Right atrium auricular region (tissue), 2 donors: Measurements from ENCODE around the gene FAM117B. TPM values are rescaled to one million over a fixed set of nuclear protein-coding genes. Genes with fewer than 3 reads are reported as not detected.

Experiments used
- DNase-seq: peaks from one replicate; pipeline ENCODE4 v3.0.0-alpha.2; 2019; ENCODE audit warnings: low spot score
- H3K27ac ChIP-seq, 2 donors: fragments of 200-600 bp; sonication (generic); 1 replicate in 1 of 2; 2 replicates in 1 of 2; pipeline ENCODE4 v1.5.1; 2016 to 2019
- H3K27me3 ChIP-seq, 2 donors: fragments of 200-600 bp; sonication (generic); one replicate each; pipeline versions ENCODE4 v1.5.1 to v1.6.0; 2017 to 2019
- H3K36me3 ChIP-seq: fragments of 200-600 bp; sonication (generic); one replicate; pipeline ENCODE4 v1.5.1; 2016
- H3K4me1 ChIP-seq, 2 donors: fragments of 200-600 bp; sonication (generic); one replicate each; pipeline versions ENCODE4 v1.5.1 to v1.6.0; 2017 to 2019
- H3K4me3 ChIP-seq, 2 donors: fragments of 200-600 bp; sonication (generic); 1 replicate in 1 of 2; 2 replicates in 1 of 2; pipeline ENCODE4 v1.5.1; 2017 to 2019; ENCODE audit warnings: mild to moderate bottlenecking in 1 of 2, moderate library complexity in 1 of 2
- H3K9me3 ChIP-seq, 2 donors: fragments of 200-600 bp; sonication (generic); one replicate each; pipeline ENCODE4 v1.5.1; 2019
- total RNA-seq, 2 donors: library from RNA; depleted of rRNA; stranded (reverse); fragments of >200 nt; gene quantifications; one replicate each; pipeline ENCODE4 v1.1.0, GENCODE V29; 2016
- TF ChIP-seq, protein P1 (sequence below), 2 donors: fragments of 200-600 bp; sonication (generic); IDR thresholded peaks; one replicate each; pipeline ENCODE4 v1.5.1; 2019; ENCODE audit warnings: antibody characterized with exemption in 2 of 2

The FAM117B gene
- total RNA-seq = 1 to 10 TPM; 3.3 to 5.2 TPM

DNA sequence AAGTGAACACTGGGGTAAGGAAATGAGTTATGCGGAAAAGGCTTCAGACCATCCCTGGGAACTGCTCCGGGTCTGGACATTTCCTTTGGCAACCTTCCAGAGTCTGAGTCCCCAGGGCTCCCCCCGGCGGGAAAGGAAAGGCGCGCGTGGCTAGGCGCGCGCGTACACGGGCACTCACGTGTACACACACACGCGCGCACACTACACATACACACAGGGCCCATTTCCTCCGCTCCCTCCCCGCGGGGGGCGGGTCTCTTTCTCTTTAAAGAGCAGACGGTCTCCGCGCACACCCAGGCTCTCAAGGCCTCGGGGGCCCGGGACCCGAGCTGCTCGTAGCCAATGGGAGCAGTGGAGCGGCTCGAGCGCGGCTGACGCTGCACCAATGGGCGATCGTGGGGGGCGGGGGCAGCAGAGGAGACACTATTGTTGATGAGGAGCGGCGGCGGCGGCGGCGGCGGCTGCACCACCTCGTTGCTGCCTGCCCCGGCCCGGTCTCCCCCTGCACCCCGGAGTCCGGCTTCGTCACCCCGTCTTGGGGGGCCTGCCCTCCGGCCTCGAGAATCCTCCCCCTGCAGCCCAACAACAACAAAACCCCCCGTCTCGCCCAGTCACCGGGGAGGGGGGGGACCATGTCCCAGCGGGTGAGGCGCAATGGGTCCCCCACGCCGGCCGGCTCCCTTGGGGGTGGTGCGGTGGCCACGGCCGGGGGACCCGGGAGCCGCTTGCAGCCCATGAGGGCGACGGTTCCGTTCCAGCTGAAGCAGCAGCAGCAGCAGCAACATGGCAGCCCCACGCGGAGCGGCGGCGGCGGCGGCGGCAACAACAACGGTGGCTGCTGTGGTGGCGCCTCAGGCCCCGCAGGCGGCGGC, at the start of gene FAM117B:
FAM117B (plus strand) TSS at position 414 of the 872 bp plus-strand sequence; CDS start at position 633, 219 bp downstream.
- Histone ChIP-seq H3K36me3 (no peaks in the 10 kb centered on the region), H3K27ac (peak within 1 kb of the TSS; percentile 96 to 98), H3K9me3 (no peaks in the 10 kb centered on the region), H3K4me1 (peaks cover 0 to 25% of the 10 kb centered on the region in 2 donors), H3K4me3 (peak within 1 kb of the TSS; percentile 95), H3K27me3 (no peaks in the 10 kb centered on the region)
- TF ChIP-seq, protein P1, sequence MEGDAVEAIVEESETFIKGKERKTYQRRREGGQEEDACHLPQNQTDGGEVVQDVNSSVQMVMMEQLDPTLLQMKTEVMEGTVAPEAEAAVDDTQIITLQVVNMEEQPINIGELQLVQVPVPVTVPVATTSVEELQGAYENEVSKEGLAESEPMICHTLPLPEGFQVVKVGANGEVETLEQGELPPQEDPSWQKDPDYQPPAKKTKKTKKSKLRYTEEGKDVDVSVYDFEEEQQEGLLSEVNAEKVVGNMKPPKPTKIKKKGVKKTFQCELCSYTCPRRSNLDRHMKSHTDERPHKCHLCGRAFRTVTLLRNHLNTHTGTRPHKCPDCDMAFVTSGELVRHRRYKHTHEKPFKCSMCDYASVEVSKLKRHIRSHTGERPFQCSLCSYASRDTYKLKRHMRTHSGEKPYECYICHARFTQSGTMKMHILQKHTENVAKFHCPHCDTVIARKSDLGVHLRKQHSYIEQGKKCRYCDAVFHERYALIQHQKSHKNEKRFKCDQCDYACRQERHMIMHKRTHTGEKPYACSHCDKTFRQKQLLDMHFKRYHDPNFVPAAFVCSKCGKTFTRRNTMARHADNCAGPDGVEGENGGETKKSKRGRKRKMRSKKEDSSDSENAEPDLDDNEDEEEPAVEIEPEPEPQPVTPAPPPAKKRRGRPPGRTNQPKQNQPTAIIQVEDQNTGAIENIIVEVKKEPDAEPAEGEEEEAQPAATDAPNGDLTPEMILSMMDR (IDR thresholded peaks at IDR 0.05) = no peak
- DNase-seq = peak; percentile 99

DNA sequence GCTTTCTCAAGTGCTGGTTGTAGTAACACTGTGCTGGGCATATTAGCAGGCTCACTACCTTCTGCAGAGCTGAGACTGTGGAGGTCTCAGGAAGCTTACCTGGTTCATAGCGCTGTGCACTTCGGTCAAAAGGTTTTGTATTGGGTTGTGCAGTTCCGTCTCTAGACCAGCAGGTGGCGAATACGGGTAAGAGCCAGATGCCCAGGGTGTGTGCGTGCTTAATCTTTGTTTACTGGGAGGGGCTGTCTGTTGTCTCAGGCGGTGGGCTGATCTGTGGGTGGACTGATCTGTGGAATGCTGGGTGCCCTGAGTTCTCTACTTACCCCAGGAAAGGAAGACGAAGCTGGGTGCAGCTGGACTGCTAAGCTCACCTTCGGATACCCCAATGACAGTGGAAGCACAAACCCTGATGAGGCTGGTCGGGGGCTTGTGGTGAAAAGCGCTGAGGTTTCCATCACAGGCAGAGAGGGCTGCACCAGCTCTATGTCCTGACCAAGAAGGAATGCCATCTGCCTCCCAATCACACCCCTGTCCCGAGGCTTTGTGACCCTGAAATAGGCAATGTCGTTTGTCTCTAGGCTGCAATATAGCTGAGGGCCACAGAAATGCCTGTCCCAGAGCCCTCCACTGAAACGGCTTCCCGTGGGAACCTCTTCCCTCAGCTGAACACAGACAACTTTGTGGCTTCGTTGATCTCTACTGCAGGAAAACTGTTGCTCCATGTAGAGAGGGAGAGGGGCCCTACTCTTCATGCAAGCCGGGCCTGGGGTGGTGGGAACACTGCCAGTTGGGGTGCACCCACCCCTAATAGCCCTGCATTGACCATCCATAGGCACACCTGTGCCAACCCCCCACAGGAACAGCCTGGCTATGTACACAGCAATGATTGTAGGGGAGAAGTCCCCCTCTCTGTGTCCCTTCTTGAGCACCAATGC, 45.9 kb upstream of the FAM117B start:
- DNase-seq = peak; percentile 79
- TF ChIP-seq, protein P1 (IDR thresholded peaks at IDR 0.05) = peak; percentile 86 to 95
- peaks cover 0 to 11% of the 10 kb centered on the region in 2 donors for H3K4me1 ChIP-seq
- peaks cover 0 to 6% of the 10 kb centered on the region in 2 donors for H3K9me3 ChIP-seq
- H3K36me3 ChIP-seq = no peaks in the 10 kb centered on the region
- H3K4me3 ChIP-seq = peak overlapping the region; percentile 4 to 17
- H3K27ac ChIP-seq = no peak overlapping the region
- H3K27me3 ChIP-seq = no peaks in the 10 kb centered on the region

DNA sequence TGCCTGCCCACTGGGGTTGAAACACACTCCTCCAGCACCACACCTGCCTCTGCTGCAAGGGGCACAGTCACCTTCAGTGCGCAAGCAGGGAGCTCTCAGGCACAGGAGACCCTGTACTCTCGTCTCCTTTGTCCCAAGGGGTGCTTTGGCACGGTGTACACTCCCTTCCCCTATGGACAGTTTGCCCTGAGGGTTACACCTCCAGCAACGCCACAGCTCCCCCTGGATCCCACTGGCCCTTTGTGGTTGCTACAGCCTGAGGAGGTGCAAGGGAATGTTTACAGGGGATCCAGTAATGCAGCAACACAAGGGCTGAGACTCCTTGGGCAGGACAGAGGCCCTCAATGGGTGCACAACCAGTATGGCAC, 45.2 kb upstream of the FAM117B start:
- no peak for DNase-seq
- Histone ChIP-seq H3K4me1 (peaks cover 0 to 11% of the 10 kb centered on the region in 2 donors), H3K9me3 (no peaks in the 10 kb centered on the region), H3K4me3 (no peak overlapping the region), H3K27me3 (no peaks in the 10 kb centered on the region), H3K27ac (no peak overlapping the region), H3K36me3 (no peaks in the 10 kb centered on the region)
- TF ChIP-seq, protein P1 (IDR thresholded peaks at IDR 0.05) = no peak

DNA sequence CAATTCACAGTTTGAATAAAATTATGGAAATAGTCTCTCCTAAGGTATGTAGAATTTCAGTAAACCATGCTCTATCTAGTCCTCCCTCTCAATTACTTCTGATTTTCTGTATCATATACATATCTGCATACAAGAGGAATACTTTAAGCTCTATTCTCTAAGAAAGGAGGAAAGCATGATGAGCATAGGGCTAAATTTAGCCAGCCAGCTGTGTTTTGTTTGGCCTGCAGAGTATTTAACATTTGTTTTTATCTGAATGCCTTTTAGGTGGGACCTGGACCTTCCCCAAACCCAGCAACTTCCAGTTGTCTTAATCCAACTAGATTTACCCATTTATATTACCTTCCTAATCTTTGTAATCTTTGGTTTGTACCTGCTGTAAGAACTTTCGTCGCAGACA, 42.2 kb upstream of the FAM117B start:
- TF ChIP-seq, protein P1 (IDR thresholded peaks at IDR 0.05) = no peak
- Histone ChIP-seq H3K27me3 (no peaks in the 10 kb centered on the region), H3K36me3 (no peaks in the 10 kb centered on the region), H3K4me3 (no peak overlapping the region), H3K4me1 (peaks cover 0 to 11% of the 10 kb centered on the region in 2 donors), H3K9me3 (no peaks in the 10 kb centered on the region), H3K27ac (no peak overlapping the region)
- DNase-seq = no peak

DNA sequence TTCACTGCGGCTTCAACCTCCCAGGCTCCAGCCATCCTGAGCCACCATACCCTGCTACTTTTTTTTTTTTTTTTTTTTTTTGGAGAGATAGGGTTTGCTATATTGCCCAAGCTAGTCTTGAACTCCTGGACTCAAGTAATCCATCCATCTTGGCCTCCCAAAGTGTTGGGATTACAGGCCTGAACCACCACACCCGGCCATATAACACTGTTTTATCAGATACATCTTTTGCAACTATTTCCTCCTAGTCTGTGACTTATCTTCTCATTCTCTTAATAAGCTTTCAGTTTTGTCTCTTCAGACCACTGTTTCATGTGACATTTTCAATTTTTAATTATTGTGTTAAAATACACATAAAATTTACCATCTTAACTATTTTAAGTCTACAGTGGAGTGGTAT, 35.7 kb upstream of the FAM117B start:
- H3K27ac ChIP-seq = no peak overlapping the region
- H3K9me3 ChIP-seq = no peaks in the 10 kb centered on the region
- H3K36me3 ChIP-seq = no peaks in the 10 kb centered on the region
- DNase-seq = no peak
- TF ChIP-seq, protein P1 (IDR thresholded peaks at IDR 0.05) = no peak
- H3K4me3 ChIP-seq = no peak overlapping the region
- H3K4me1 ChIP-seq = no peaks in the 10 kb centered on the region
- no peaks in the 10 kb centered on the region for H3K27me3 ChIP-seq
